ENCODE results near the gene SPATA20. TPM values are rescaled to one million over a fixed set of nuclear protein-coding genes. Genes with fewer than 3 reads are reported as not detected.

Gene SPATA20
- total and polyA plus RNA-seq, 2 of the 8 experiments (the other 6 are each of a cell fraction or from before 2014, with no cell fraction given), result 16.2 to 17.5 TPM

- TF ChIP-seq RAD21 (IDR thresholded peaks at IDR 0.05 in 1 of 2, conservative IDR thresholded peaks at IDR 0.05 in 1 of 2; ENCODE audit: low read depth in 2 of 2, low read length in 2 of 2), result no peak
- TF ChIP-seq SAP30 (IDR thresholded peaks at IDR 0.05; ENCODE audit: insufficient read depth, insufficient replicate concordance, low read length), result no peak
- no peak for TF ChIP-seq SIX5 (IDR thresholded peaks at IDR 0.05; ENCODE audit: low read depth, low read length)
- no peak for TF ChIP-seq CREB1 (IDR thresholded peaks at IDR 0.05)
- no peak for TF ChIP-seq PHF8 (conservative IDR thresholded peaks at IDR 0.05; ENCODE audit: low read depth, low read length)
- TF ChIP-seq BRCA1 (IDR thresholded peaks at IDR 0.05; ENCODE audit: low read depth, low read length), result no peak
- no peak for TF ChIP-seq KDM5A (IDR thresholded peaks at IDR 0.05; ENCODE audit: low read length)
Measured at GRCh38 chr17:50590946-50591737, 44.2 kb downstream of the SPATA20 start (continued).
